Measurements from ENCODE around the gene SLC25A27. TPM values are rescaled to one million over a fixed set of nuclear protein-coding genes. Genes with fewer than 3 reads are reported as not detected.
A peak's percentile ranks its signal among the peaks of the same experiment; 100 is the strongest.

The SLC25A27 gene
- total RNA-seq, 4 donors from 2014 or later: 8.7 to 27.5 (median 19.0) TPM

DNA sequence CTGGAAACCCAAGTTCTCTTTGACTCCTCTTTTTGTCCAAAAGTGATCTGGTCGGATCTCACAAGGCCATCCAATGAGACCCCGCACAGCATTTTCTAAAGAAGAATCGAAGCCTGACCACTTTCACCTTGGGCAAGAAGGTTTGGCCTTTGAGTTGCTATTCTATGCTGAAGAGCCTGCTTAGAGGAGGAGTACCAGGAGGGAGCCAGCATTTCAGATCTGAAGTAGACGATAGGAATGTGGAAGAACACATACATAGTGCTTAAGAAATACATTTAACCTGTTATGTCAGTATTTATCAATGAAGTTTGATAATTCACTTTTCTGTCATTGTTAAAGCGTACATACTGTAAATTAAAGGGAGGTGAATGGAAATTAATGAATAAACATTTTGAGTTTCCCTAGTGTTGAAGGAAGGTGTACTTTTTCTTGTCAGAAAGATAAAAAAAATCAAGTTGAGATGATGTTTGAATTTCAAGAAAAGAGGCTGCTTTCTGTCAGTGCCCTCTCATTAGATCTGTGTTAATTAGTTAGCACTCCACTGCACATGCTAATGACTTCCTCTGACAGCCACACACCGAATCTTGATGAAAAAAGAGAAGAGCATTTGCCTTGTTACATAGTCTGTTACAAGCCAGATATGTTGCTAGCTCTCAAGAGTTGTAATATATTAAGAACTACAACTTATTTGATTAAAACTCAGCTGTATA is 24.0 kb downstream of the SLC25A27 start:
- H3K4me3 ChIP-seq: no peak overlapping the region
- TF ChIP-seq EP300 (IDR thresholded peaks at IDR 0.05; ENCODE audit: low read depth): no peak
- TF ChIP-seq POLR2AphosphoS5 (IDR thresholded peaks at IDR 0.05): no peak
- no peak for TF ChIP-seq CTCF (IDR thresholded peaks at IDR 0.05)
- no peak for TF ChIP-seq POLR2A (IDR thresholded peaks at IDR 0.05)
- H3K4me1 ChIP-seq: no peaks in the 10 kb centered on the region
- no peak for DNase-seq
- no peaks in the 10 kb centered on the region for H3K9me3 ChIP-seq
- in situ Hi-C loops (cut with MboI; ENCODE audit: low pct_ligation_motif_present in 1 of 4, low pct_unique_long_range_greater_than_20kb in 1 of 4, low sequenced_read_pairs in 3 of 4): no loop called here
- intact Hi-C loops (cut with DNase I; ENCODE audit: low total_unique reads): no loop called here
- H3K27me3 ChIP-seq: no peaks in the 10 kb centered on the region
- 94 to 95% methylated on average over 4 to 6 of the region's 6 CpGs for WGBS, 2 donors (ENCODE audit: low coverage in 1 of 2)
- H3K27ac ChIP-seq: no peak overlapping the region
- no peaks in the 10 kb centered on the region for H3K36me3 ChIP-seq

- no peak overlapping the region for H3K27ac ChIP-seq
- H3K36me3 ChIP-seq: no peaks in the 10 kb centered on the region
- H3K9me3 ChIP-seq: no peaks in the 10 kb centered on the region
- no peaks in the 10 kb centered on the region for H3K4me1 ChIP-seq
- H3K4me3 ChIP-seq: no peak overlapping the region
- DNase-seq: no peak
- in situ Hi-C loops (cut with MboI; ENCODE audit: low pct_ligation_motif_present in 1 of 4, low pct_unique_long_range_greater_than_20kb in 1 of 4, low sequenced_read_pairs in 3 of 4): no loop called here
- 74% methylated on average over 4 of the region's 4 CpGs for WGBS, 2 donors (ENCODE audit: low coverage in 1 of 2)
- intact Hi-C loops (cut with DNase I; ENCODE audit: low total_unique reads): no loop called here
- no peaks in the 10 kb centered on the region for H3K27me3 ChIP-seq
- no peak for TF ChIP-seq POLR2AphosphoS5 (IDR thresholded peaks at IDR 0.05)
- TF ChIP-seq POLR2A (IDR thresholded peaks at IDR 0.05): no peak
- TF ChIP-seq CTCF (IDR thresholded peaks at IDR 0.05): peak in 1 of 5 experiments; percentile 7
- no peak for TF ChIP-seq EP300 (IDR thresholded peaks at IDR 0.05; ENCODE audit: low read depth)
These were observed 24.5 kb downstream of the SLC25A27 start for GRCh38 chr6:46677314-46677654.

DNA sequence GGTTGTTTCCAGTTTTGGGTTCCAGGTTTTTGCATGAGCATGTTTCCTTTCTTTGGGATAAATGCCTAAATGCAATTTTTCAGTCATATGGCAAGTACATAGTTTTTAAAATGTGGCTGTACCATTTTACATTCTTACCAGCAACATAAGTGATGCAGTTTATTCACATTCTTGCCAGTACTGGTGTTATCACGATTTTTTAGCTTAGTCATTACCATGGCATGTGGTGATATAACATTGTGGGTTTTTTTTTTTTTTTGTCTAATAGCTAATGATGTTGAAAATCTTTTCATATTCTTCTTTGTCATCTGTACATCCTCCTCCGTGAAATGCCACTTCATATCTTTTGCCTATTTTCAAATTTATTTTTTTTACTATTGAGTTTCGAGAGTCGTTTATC is 32.0 kb downstream of the SLC25A27 start:
- no peak overlapping the region for H3K4me3 ChIP-seq
- H3K27me3 ChIP-seq: no peaks in the 10 kb centered on the region
- WGBS, 2 donors (ENCODE audit: low coverage in 1 of 2): 71 to 80% methylated on average over 4 of the region's 4 CpGs
- H3K36me3 ChIP-seq: no peaks in the 10 kb centered on the region
- H3K9me3 ChIP-seq: no peaks in the 10 kb centered on the region
- in situ Hi-C loops (cut with MboI; ENCODE audit: low pct_ligation_motif_present in 1 of 4, low pct_unique_long_range_greater_than_20kb in 1 of 4, low sequenced_read_pairs in 3 of 4) (no loop called here), intact Hi-C loops (cut with DNase I; ENCODE audit: low total_unique reads) (no loop called here)
- no peak overlapping the region for H3K27ac ChIP-seq
- H3K4me1 ChIP-seq: no peaks in the 10 kb centered on the region
- TF ChIP-seq EP300 (IDR thresholded peaks at IDR 0.05; ENCODE audit: low read depth): no peak
- TF ChIP-seq POLR2A (IDR thresholded peaks at IDR 0.05): no peak
- no peak for TF ChIP-seq POLR2AphosphoS5 (IDR thresholded peaks at IDR 0.05)
- no peak for TF ChIP-seq CTCF (IDR thresholded peaks at IDR 0.05)
- DNase-seq: no peak

DNA sequence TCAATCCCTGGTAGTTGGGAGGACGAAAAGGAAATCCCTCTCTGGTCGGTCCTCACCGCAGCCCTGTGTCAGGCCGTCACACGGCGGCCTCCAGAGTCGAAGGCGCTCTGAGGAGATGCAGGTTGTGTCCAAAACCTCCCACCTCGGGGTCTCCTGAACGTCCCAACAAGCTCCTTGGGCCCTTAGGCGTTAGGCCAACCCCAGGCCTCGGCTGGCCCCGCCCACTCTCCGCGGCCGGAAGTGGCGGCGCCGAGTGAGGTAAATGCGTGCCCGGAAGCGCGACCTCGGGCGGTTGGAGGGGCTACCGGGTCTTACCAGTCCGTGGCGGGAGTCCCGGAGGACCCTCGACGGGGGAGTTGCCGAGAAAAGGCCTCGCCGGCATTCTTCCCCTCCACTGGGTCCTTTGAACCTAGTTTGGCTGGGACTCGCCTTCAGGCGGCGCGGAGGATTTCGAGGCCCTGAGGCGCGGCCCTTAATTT is 34.9 kb downstream of the SLC25A27 start, which contains the start of gene TDRD6:
TSS of gene TDRD6 (plus strand) at position 267 of the 479 bp plus-strand sequence. CDS start 244 bp downstream, outside the sequence.
- H3K9me3 ChIP-seq: no peaks in the 10 kb centered on the region
- DNase-seq: no peak
- H3K27me3 ChIP-seq: no peaks in the 10 kb centered on the region
- intact Hi-C loops (cut with DNase I; ENCODE audit: low total_unique reads): no loop called here
- 93% methylated on average over 41 of the region's 41 CpGs; no CpG with 5 or more reads in 1 of the 2 donors for WGBS, 2 donors (ENCODE audit: low coverage in 1 of 2)
- no peak within 1 kb of the TSS for H3K27ac ChIP-seq
- H3K36me3 ChIP-seq: no peaks in the 10 kb centered on the region
- no peak within 1 kb of the TSS for H3K4me3 ChIP-seq
- TF ChIP-seq POLR2A (IDR thresholded peaks at IDR 0.05) (no peak), POLR2AphosphoS5 (IDR thresholded peaks at IDR 0.05) (no peak), EP300 (IDR thresholded peaks at IDR 0.05; ENCODE audit: low read depth) (no peak), CTCF (IDR thresholded peaks at IDR 0.05) (no peak)
- H3K4me1 ChIP-seq: no peaks in the 10 kb centered on the region
- in situ Hi-C loops (cut with MboI; ENCODE audit: low pct_ligation_motif_present in 1 of 4, low pct_unique_long_range_greater_than_20kb in 1 of 4, low sequenced_read_pairs in 3 of 4): no loop called here
